ENCODE data around the gene SLC35A4. TPM values are rescaled to one million over a fixed set of nuclear protein-coding genes. Genes with fewer than 3 reads are reported as not detected.

The SLC35A4 gene, protein sequence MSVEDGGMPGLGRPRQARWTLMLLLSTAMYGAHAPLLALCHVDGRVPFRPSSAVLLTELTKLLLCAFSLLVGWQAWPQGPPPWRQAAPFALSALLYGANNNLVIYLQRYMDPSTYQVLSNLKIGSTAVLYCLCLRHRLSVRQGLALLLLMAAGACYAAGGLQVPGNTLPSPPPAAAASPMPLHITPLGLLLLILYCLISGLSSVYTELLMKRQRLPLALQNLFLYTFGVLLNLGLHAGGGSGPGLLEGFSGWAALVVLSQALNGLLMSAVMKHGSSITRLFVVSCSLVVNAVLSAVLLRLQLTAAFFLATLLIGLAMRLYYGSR
- 47.8 TPM for polyA plus RNA-seq (2013)

DNA sequence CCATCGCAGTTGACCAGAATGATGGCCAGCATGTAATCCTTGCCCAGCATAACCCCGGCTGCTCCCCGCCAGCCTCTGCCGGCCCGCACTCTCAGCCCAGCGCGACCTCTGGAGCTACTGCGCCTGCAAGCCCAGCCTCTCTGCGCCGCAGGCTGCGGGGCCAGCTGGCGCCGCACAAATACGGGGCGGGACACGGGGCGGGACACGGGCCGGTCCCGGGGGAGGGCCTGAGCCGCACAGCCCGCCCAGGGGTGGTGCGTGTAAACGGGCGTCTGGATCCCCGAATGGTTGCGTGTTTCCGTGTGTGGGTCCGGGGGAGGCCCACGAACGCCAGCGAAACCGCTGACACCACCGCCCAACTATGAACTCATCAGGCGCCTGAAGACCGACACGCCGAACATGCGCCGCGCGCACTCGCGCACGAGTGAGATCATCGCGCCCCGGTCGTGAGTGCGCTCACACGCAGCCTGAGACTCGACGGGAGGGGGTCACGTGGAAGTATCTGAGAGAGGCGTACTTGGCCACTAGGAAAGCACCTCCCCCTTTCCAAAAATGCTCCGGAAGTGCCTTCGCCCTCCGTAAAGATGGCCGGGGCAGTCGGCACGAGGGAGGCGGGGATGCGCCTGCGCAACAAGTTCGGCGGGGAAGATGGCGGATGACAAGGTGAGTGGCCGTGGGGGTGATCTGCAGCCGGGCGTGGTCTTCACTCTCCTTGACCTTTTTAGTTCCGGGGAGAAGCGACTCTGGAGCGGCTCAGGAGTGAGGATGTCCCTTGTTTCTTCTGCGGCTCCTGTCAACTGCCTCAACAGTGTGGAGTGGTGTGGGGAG, at the start of gene SLC35A4, which contains the start of gene APBB3:
TSS of gene SLC35A4 (plus strand) at position 633 of the 828 bp plus-strand sequence. CDS start 2,342 bp downstream, outside the sequence.
TSS of gene APBB3 (minus strand) at position 403 of the 828 bp plus-strand sequence. CDS start at position 50, 353 bp downstream.
- Histone ChIP-seq H3K27me3 (replicated peaks in 2 of 5; ENCODE audit: control insufficient read depth in 4 of 5, insufficient read depth in 5 of 5, low read length in 4 of 5) (no peaks in the 10 kb centered on the region), H3K36me3 (ENCODE audit: control insufficient read depth in 4 of 4, insufficient read depth in 4 of 4, low read length in 3 of 4) (peaks cover 10 to 40% (median 26%) of the 10 kb centered on the region in 4 experiments), H3K4me3 (ENCODE audit: control insufficient read depth in 1 of 7, extremely low read depth in 1 of 7, insufficient read depth in 4 of 7, low read depth in 2 of 7, low read length in 6 of 7) (peak within 1 kb of the TSS; percentile 60 to 95 (median 81)), H3K9me3 (ENCODE audit: control extremely low read depth in 1 of 5, control insufficient read depth in 4 of 5, insufficient read depth in 2 of 5, low read depth in 1 of 5, low read length in 4 of 5) (no peaks in the 10 kb centered on the region), H3K27ac (ENCODE audit: insufficient read depth in 1 of 2, low read depth in 1 of 2, low read length in 2 of 2, poor library complexity in 1 of 2, severe bottlenecking in 2 of 2) (peak within 1 kb of the TSS; percentile 67 to 85), H3K4me1 (ENCODE audit: control extremely low read depth in 1 of 4, control insufficient read depth in 4 of 4, insufficient read depth in 4 of 4, low read length in 3 of 4) (peaks cover 13 to 32% (median 30%) of the 10 kb centered on the region in 4 experiments)
- CTCF ChIA-PET: interaction anchor here (0.6 to 2.0 kb wide), 3 partner anchors 12 to 49 kb away, joined by 3 to 8 read pairs (median 3); partner anchors contain the start of gene EIF4EBP3
- POLR2A ChIA-PET: no interaction called here
- under 1% methylated on average over 51 of the region's 74 CpGs for WGBS (ENCODE audit: insufficient coverage)
- DNase-seq: peak; percentile 99 to 100 (median 100)

DNA sequence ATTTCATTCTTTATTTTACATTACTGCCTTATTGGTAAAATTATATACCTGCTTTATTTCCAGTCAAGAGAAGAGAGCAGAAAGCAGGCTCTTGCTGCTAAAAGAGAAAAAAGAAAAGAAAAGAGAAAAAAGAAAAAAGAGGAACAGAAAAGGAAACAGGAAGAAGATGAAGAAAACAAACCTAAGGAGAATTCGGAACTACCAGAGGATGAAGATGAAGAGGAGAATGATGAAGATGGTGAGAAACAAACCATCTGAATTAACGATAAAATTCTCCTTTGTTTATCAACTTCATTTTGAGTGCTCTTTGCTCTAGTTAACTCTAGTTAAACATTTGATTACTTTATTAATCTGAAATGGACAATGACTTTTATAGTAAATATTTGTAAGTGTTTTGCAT, 40.6 kb upstream of the SLC35A4 start:
- Histone ChIP-seq H3K4me1 (ENCODE audit: control extremely low read depth in 1 of 4, control insufficient read depth in 4 of 4, insufficient read depth in 4 of 4, low read length in 3 of 4) (no peaks in the 10 kb centered on the region), H3K27me3 (replicated peaks in 2 of 5; ENCODE audit: control insufficient read depth in 4 of 5, insufficient read depth in 5 of 5, low read length in 4 of 5) (no peaks in the 10 kb centered on the region), H3K27ac (ENCODE audit: insufficient read depth in 1 of 2, low read depth in 1 of 2, low read length in 2 of 2, poor library complexity in 1 of 2, severe bottlenecking in 2 of 2) (no peak overlapping the region), H3K9me3 (ENCODE audit: control extremely low read depth in 1 of 5, control insufficient read depth in 4 of 5, insufficient read depth in 2 of 5, low read depth in 1 of 5, low read length in 4 of 5) (no peaks in the 10 kb centered on the region), H3K36me3 (ENCODE audit: control insufficient read depth in 4 of 4, insufficient read depth in 4 of 4, low read length in 3 of 4) (peaks cover 3 to 51% (median 32%) of the 10 kb centered on the region in 4 experiments), H3K4me3 (ENCODE audit: control insufficient read depth in 1 of 7, extremely low read depth in 1 of 7, insufficient read depth in 4 of 7, low read depth in 2 of 7, low read length in 6 of 7) (no peak overlapping the region)
- DNase-seq: no peak
- WGBS (ENCODE audit: insufficient coverage): no CpG with 5 or more reads among the region's 2 CpGs
- POLR2A ChIA-PET: no interaction called here
- CTCF ChIA-PET: no interaction called here

- WGBS (ENCODE audit: insufficient coverage): no CpG with 5 or more reads among the region's 1 CpG
- H3K4me1 ChIP-seq (ENCODE audit: control extremely low read depth in 1 of 4, control insufficient read depth in 4 of 4, insufficient read depth in 4 of 4, low read length in 3 of 4): no peaks in the 10 kb centered on the region
- H3K36me3 ChIP-seq (ENCODE audit: control insufficient read depth in 4 of 4, insufficient read depth in 4 of 4, low read length in 3 of 4): peaks cover 37 to 83% (median 62%) of the 10 kb centered on the region in 4 experiments
- DNase-seq: no peak
- CTCF ChIA-PET: interaction anchor here (1.0 to 1.9 kb wide), 7 partner anchors 8 to 171 kb away, joined by 3 to 5 read pairs (median 3); no protein-coding TSS in a partner anchor
- H3K27ac ChIP-seq (ENCODE audit: insufficient read depth in 1 of 2, low read depth in 1 of 2, low read length in 2 of 2, poor library complexity in 1 of 2, severe bottlenecking in 2 of 2): no peak overlapping the region
- no peaks in the 10 kb centered on the region for H3K27me3 ChIP-seq (replicated peaks in 2 of 5; ENCODE audit: control insufficient read depth in 4 of 5, insufficient read depth in 5 of 5, low read length in 4 of 5)
- H3K9me3 ChIP-seq (ENCODE audit: control extremely low read depth in 1 of 5, control insufficient read depth in 4 of 5, insufficient read depth in 2 of 5, low read depth in 1 of 5, low read length in 4 of 5): no peaks in the 10 kb centered on the region
- no peak overlapping the region for H3K4me3 ChIP-seq (ENCODE audit: control insufficient read depth in 1 of 7, extremely low read depth in 1 of 7, insufficient read depth in 4 of 7, low read depth in 2 of 7, low read length in 6 of 7)
- POLR2A ChIA-PET: no interaction called here
Measured at GRCh38 chr5:140540227-140540626, 24.4 kb upstream of the SLC35A4 start.

DNA sequence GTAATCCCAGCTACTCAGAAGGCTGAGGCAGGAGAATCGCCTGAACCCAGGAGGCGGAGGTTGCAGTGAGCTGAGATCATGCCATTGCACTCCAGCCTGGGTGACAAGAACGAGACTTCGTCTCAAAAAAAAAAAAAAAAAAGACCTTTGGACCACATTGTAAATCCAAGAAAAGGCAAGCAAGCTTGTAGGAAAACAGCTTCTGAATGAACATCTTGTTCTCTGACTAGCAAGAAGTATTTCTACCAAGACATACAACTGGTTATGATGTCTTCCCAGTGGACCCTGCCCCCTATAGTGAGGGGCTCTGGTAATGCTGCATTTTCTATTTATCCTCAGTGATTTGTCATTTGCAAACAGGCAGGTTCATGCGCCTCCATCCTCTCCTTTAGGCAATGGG, 21.7 kb upstream of the SLC35A4 start:
- ChIA-PET POLR2A (no interaction called here), CTCF (no interaction called here)
- Histone ChIP-seq H3K27ac (ENCODE audit: insufficient read depth in 1 of 2, low read depth in 1 of 2, low read length in 2 of 2, poor library complexity in 1 of 2, severe bottlenecking in 2 of 2) (no peak overlapping the region), H3K9me3 (ENCODE audit: control extremely low read depth in 1 of 5, control insufficient read depth in 4 of 5, insufficient read depth in 2 of 5, low read depth in 1 of 5, low read length in 4 of 5) (no peaks in the 10 kb centered on the region), H3K4me1 (ENCODE audit: control extremely low read depth in 1 of 4, control insufficient read depth in 4 of 4, insufficient read depth in 4 of 4, low read length in 3 of 4) (peaks cover 0 to 15% (median 9%) of the 10 kb centered on the region in 4 experiments), H3K4me3 (ENCODE audit: control insufficient read depth in 1 of 7, extremely low read depth in 1 of 7, insufficient read depth in 4 of 7, low read depth in 2 of 7, low read length in 6 of 7) (no peak overlapping the region), H3K27me3 (replicated peaks in 2 of 5; ENCODE audit: control insufficient read depth in 4 of 5, insufficient read depth in 5 of 5, low read length in 4 of 5) (no peaks in the 10 kb centered on the region), H3K36me3 (ENCODE audit: control insufficient read depth in 4 of 4, insufficient read depth in 4 of 4, low read length in 3 of 4) (peaks cover 27 to 61% (median 47%) of the 10 kb centered on the region in 4 experiments)
- 87% methylated on average over 3 of the region's 5 CpGs for WGBS (ENCODE audit: insufficient coverage)
- no peak for DNase-seq

DNA sequence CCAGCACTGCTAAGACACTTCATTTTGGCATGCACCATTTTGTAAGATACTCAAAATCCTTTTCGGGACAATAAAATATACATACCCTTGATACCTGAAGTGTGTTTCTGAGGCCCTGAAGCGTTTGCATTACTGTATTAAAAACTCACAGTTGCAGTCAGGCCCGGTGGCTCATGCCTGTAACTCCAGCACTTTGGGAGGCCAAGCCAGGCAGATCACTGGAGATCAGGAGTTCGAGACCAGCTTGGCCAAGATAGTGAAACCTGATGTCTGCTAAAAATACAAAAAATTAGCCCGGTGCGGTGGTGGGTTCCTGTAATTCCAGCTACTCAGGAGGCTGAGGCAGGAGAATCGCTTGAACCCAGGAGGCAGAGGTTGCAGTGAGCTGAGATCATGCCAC, 19.6 kb upstream of the SLC35A4 start:
- peaks cover 8 to 34% (median 27%) of the 10 kb centered on the region in 4 experiments for H3K4me1 ChIP-seq (ENCODE audit: control extremely low read depth in 1 of 4, control insufficient read depth in 4 of 4, insufficient read depth in 4 of 4, low read length in 3 of 4)
- no peaks in the 10 kb centered on the region for H3K9me3 ChIP-seq (ENCODE audit: control extremely low read depth in 1 of 5, control insufficient read depth in 4 of 5, insufficient read depth in 2 of 5, low read depth in 1 of 5, low read length in 4 of 5)
- 98% methylated on average over 7 of the region's 7 CpGs for WGBS (ENCODE audit: insufficient coverage)
- ChIA-PET CTCF (no interaction called here), POLR2A (no interaction called here)
- H3K4me3 ChIP-seq (ENCODE audit: control insufficient read depth in 1 of 7, extremely low read depth in 1 of 7, insufficient read depth in 4 of 7, low read depth in 2 of 7, low read length in 6 of 7): no peak overlapping the region
- no peaks in the 10 kb centered on the region for H3K27me3 ChIP-seq (replicated peaks in 2 of 5; ENCODE audit: control insufficient read depth in 4 of 5, insufficient read depth in 5 of 5, low read length in 4 of 5)
- H3K27ac ChIP-seq (ENCODE audit: insufficient read depth in 1 of 2, low read depth in 1 of 2, low read length in 2 of 2, poor library complexity in 1 of 2, severe bottlenecking in 2 of 2): no peak overlapping the region
- H3K36me3 ChIP-seq (ENCODE audit: control insufficient read depth in 4 of 4, insufficient read depth in 4 of 4, low read length in 3 of 4): peaks cover 21 to 53% (median 36%) of the 10 kb centered on the region in 4 experiments
- no peak for DNase-seq

DNA sequence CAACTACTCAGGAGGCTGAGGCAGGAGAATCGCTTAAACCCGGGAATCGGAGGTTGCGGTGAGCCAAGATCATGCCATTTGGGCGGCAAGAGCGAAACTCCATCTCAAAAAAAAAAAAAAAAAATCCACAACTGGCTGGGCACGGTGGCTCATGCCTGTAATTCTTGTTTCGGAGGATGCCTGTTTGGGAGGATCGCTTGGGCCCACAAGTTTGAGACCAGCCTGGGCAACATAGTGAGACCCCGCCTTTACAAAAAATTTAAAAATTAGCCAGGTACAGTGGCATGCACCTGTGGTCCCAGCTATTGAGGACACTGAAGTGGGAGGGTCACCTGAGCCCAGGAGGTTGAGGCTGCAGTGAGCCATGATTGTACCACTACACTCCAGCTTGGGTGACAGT, 19.0 kb upstream of the SLC35A4 start:
- DNase-seq: no peak
- H3K27me3 ChIP-seq (replicated peaks in 2 of 5; ENCODE audit: control insufficient read depth in 4 of 5, insufficient read depth in 5 of 5, low read length in 4 of 5): no peaks in the 10 kb centered on the region
- H3K9me3 ChIP-seq (ENCODE audit: control extremely low read depth in 1 of 5, control insufficient read depth in 4 of 5, insufficient read depth in 2 of 5, low read depth in 1 of 5, low read length in 4 of 5): no peaks in the 10 kb centered on the region
- peaks cover 26 to 53% (median 37%) of the 10 kb centered on the region in 4 experiments for H3K36me3 ChIP-seq (ENCODE audit: control insufficient read depth in 4 of 4, insufficient read depth in 4 of 4, low read length in 3 of 4)
- no peak overlapping the region for H3K4me3 ChIP-seq (ENCODE audit: control insufficient read depth in 1 of 7, extremely low read depth in 1 of 7, insufficient read depth in 4 of 7, low read depth in 2 of 7, low read length in 6 of 7)
- CTCF ChIA-PET: interaction anchor here (0.6 to 5.2 kb wide), 4 partner anchors 22 to 102 kb away, joined by 4 to 69 read pairs (median 18); partner anchors contain the start of genes CD14, IK and NDUFA2
- 98% methylated on average over 9 of the region's 10 CpGs for WGBS (ENCODE audit: insufficient coverage)
- peaks cover 8 to 34% (median 27%) of the 10 kb centered on the region in 4 experiments for H3K4me1 ChIP-seq (ENCODE audit: control extremely low read depth in 1 of 4, control insufficient read depth in 4 of 4, insufficient read depth in 4 of 4, low read length in 3 of 4)
- POLR2A ChIA-PET: interaction anchor here (0.7 kb wide), 1 partner anchor 118 kb away, joined by 3 read pairs; no protein-coding TSS in a partner anchor
- no peak overlapping the region for H3K27ac ChIP-seq (ENCODE audit: insufficient read depth in 1 of 2, low read depth in 1 of 2, low read length in 2 of 2, poor library complexity in 1 of 2, severe bottlenecking in 2 of 2)
